Stomach (tissue), 9 donors: ENCODE results near the gene PNMA1. TPM values are rescaled to one million over a fixed set of nuclear protein-coding genes. Genes with fewer than 3 reads are reported as not detected.

Experiments
- DNase-seq, 2 donors: peaks; one replicate each; pipeline versions ENCODE4 v3.0.0 to v3.0.0-alpha.2; 2013 to 2019
- H3K27ac ChIP-seq, 5 donors: fragments of 200-600 bp in 4 of 5; sonication (generic) in 4 of 5; one replicate each; pipeline ENCODE4 v1.5.1; 2013 to 2019; ENCODE audit warnings: mild to moderate bottlenecking in 1 of 5, moderate library complexity in 1 of 5
- H3K27me3 ChIP-seq, 3 donors: fragments of 200-600 bp; sonication (generic); one replicate each; pipeline ENCODE4 v1.5.1; 2017 to 2019; ENCODE audit warnings: mixed run types in 1 of 3
- H3K36me3 ChIP-seq, 4 donors: fragments of 200-600 bp; sonication (generic); 1 replicate in 3 of 4; 2 replicates in 1 of 4; pipeline ENCODE4 v1.5.1; 2016 to 2019
- H3K4me1 ChIP-seq, 4 donors: fragments of 200-600 bp; sonication (generic); one replicate each; pipeline ENCODE4 v1.5.1; 2016 to 2019
- H3K4me3 ChIP-seq, 4 donors: fragments of 200-600 bp; sonication (generic) in 3 of 4; one replicate each; pipeline ENCODE4 v1.5.1; 2016 to 2019; ENCODE audit warnings: mild to moderate bottlenecking in 1 of 4
- H3K9me3 ChIP-seq, 4 donors: fragments of 200-600 bp; sonication (generic); one replicate each; pipeline ENCODE4 v1.5.1; 2016 to 2019
- EP300 ChIP-seq: sonication (generic); formaldehyde crosslinking; IDR thresholded peaks from one replicate; pipeline ENCODE4 v1.6.1; 2017; ENCODE audit warnings: antibody characterized with exemption
- POLR2A ChIP-seq, 4 donors: fragments of 450-650 bp; IDR thresholded peaks; one replicate each; pipeline ENCODE4 v1.6.1; 2016; ENCODE audit warnings: antibody characterized with exemption in 4 of 4, control low read depth in 2 of 4, mild to moderate bottlenecking in 1 of 4, moderate library complexity in 1 of 4
- POLR2AphosphoS5 ChIP-seq, 3 donors: sonication (generic); formaldehyde crosslinking; IDR thresholded peaks; one replicate each; pipeline ENCODE4 v1.6.1; 2016; ENCODE audit warnings: antibody characterized with exemption in 3 of 3
- WGBS, 5 donors: extraction: QIAGEN DNeasy Blood & Tissue Kit in 3 of 5; methylation state at CpG; one replicate each; pipeline versions ENCODE4 v1.1.5 to v1.1.7; 2013 to 2018; 5-methylcytosine and 5-hydroxymethylcytosine counted together
- intact Hi-C: fragments of 100-400 bp; cut with DNase I; formaldehyde crosslinking; loops from one replicate; pipeline ENCODE4 v1.15.1; 2023; ENCODE audit warnings: low total_unique reads
- polyA plus RNA-seq, 3 donors: library from polyadenylated mRNA; stranded (reverse); fragments of 200-250 nt; gene quantifications; one replicate each; pipeline ENCODE4 v1.2.3, GENCODE V29; 2013
- total RNA-seq, 5 donors: library from RNA; depleted of rRNA; stranded (reverse); fragments of >200 nt; gene quantifications; one replicate each; pipeline versions ENCODE4 v1.1.0 to v1.2.3, GENCODE V29; 2014 to 2016
- TF ChIP-seq, protein P1 (sequence below), 7 experiments: fragments of 450-650 bp in 4 of 7; fragments of 200-600 bp in 3 of 7; sonication (generic) in 3 of 7; IDR thresholded peaks; one replicate each; pipeline ENCODE4 v1.5.1; 2016 to 2019; ENCODE audit warnings: antibody characterized with exemption in 7 of 7, control low read depth in 2 of 7, mild to moderate bottlenecking in 1 of 7
- donor health status: healthy with polysubstance abuse.
- donor health status: Bipolar disorder and iron deficiency.
- donor health status: healthy.

PNMA1 gene
- total and polyA plus RNA-seq, 8 donors = 13.9 to 42.3 (median 18.3) TPM

DNA sequence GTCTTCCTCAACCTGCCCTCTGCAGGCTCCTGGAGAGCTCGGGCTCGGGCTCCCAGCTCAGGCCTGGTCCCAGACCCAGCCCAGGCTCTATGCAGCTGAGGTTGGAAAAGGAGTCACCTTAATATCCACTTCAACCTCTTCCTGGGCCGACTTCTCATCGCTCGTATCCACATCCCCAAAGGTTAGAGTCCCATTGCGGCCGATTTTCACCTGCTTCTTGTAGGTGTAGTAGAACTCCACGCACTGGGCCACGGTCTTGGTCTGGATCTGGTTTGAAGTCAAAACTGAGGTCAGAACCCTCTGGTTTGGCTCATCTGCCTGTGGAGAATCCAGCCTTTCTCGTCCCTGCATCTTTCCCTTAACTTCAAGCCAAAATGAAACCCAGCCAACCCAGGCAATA is 8.4 kb upstream of the PNMA1 start:
- Histone ChIP-seq H3K27ac (peak overlapping the region in 4 of 5 donors; percentile 75 to 93 (median 88)), H3K36me3 (peaks cover 80 to 94% (median 92%) of the 10 kb centered on the region in 4 donors), H3K4me3 (no peak overlapping the region), H3K27me3 (no peaks in the 10 kb centered on the region), H3K4me1 (peaks cover 43 to 66% (median 62%) of the 10 kb centered on the region in 4 donors), H3K9me3 (no peaks in the 10 kb centered on the region)
- 86 to 93% (median 91%) methylated on average over 10 of the region's 10 CpGs for WGBS, 5 donors
- intact Hi-C loops = no loop called here
- TF ChIP-seq EP300 = no peak
- TF ChIP-seq, protein P1, sequence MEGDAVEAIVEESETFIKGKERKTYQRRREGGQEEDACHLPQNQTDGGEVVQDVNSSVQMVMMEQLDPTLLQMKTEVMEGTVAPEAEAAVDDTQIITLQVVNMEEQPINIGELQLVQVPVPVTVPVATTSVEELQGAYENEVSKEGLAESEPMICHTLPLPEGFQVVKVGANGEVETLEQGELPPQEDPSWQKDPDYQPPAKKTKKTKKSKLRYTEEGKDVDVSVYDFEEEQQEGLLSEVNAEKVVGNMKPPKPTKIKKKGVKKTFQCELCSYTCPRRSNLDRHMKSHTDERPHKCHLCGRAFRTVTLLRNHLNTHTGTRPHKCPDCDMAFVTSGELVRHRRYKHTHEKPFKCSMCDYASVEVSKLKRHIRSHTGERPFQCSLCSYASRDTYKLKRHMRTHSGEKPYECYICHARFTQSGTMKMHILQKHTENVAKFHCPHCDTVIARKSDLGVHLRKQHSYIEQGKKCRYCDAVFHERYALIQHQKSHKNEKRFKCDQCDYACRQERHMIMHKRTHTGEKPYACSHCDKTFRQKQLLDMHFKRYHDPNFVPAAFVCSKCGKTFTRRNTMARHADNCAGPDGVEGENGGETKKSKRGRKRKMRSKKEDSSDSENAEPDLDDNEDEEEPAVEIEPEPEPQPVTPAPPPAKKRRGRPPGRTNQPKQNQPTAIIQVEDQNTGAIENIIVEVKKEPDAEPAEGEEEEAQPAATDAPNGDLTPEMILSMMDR (IDR thresholded peaks at IDR 0.05) = no peak
- TF ChIP-seq POLR2AphosphoS5 (IDR thresholded peaks at IDR 0.05) = no peak
- no peak for TF ChIP-seq POLR2A (IDR thresholded peaks at IDR 0.05)
- no peak for DNase-seq

DNA sequence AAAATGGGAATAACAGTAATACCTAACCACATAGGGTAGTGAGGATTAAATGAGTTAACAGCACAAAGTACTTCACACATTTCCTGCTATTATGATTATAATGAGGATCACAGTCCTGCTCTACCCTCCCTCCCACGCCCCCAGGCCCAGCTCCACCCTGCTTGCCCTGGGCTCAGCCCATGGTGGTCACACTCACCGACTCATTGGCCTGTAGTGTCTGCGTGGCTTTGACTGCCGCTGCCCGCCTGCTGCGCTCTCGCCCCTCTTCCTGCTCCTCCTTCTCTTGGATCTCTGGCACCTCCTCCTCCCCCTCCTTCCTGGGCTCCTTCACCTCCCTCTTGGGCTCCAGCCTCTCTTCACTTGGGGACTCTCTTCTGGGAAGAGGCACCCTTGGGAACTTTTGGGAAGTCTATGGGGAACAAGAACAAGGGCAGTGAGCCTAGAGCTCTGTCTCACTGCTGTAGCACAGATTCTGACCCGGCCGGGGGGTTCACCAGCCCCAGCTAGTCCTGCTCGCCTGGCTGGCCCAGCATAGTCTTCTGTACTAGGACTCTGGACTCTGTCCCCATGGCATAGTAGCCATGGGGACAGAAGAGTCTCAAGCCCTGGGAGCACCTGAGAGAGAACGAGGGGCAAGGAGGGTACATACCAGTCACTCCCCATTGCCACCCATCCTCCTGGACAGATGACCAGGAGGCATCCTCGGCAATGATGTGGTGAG is 7.1 kb upstream of the PNMA1 start:
- 85 to 90% (median 87%) methylated on average over 12 of the region's 12 CpGs for WGBS, 5 donors
- Histone ChIP-seq H3K27me3 (no peaks in the 10 kb centered on the region), H3K27ac (peak overlapping the region in 4 of 5 donors; percentile 22 to 89 (median 62)), H3K36me3 (peaks cover 71 to 92% (median 87%) of the 10 kb centered on the region in 4 donors), H3K4me1 (peaks cover 37 to 62% (median 56%) of the 10 kb centered on the region in 4 donors), H3K4me3 (no peak overlapping the region), H3K9me3 (no peaks in the 10 kb centered on the region)
- intact Hi-C loops = no loop called here
- TF ChIP-seq POLR2A (IDR thresholded peaks at IDR 0.05) = no peak
- TF ChIP-seq POLR2AphosphoS5 (IDR thresholded peaks at IDR 0.05) = no peak
- TF ChIP-seq, protein P1 (IDR thresholded peaks at IDR 0.05) = no peak
- no peak for TF ChIP-seq EP300
- DNase-seq = no peak

DNA sequence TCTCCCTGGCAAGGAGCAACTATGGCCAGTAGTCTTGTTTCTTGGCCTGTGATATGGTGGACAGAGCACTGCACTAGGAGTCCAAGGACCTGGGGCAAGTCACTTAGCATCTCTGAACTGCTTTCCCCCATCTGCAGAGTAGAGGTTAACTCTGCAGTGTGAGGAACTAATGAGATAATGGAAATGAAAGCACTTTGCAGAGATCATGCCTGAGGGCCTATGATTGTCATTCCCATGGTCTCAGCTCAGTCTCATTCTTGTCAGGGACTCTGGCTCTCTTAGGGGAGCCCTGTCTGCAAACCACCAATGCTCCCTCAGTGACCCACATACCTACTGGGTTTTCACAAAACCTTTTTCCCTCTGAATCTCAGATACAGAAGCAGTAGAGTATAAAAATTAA is 6.5 kb upstream of the PNMA1 start:
- Histone ChIP-seq H3K9me3 (no peaks in the 10 kb centered on the region), H3K36me3 (peaks cover 71 to 92% (median 87%) of the 10 kb centered on the region in 4 donors), H3K4me1 (peaks cover 30 to 62% (median 50%) of the 10 kb centered on the region in 4 donors), H3K4me3 (no peak overlapping the region), H3K27ac (peak overlapping the region in 3 of 5 donors; percentile 42 to 89 (median 83)), H3K27me3 (no peaks in the 10 kb centered on the region)
- no peak for TF ChIP-seq EP300
- TF ChIP-seq, protein P1 (IDR thresholded peaks at IDR 0.05) = no peak
- no peak for TF ChIP-seq POLR2A (IDR thresholded peaks at IDR 0.05)
- no peak for TF ChIP-seq POLR2AphosphoS5 (IDR thresholded peaks at IDR 0.05)
- no peak for DNase-seq
- intact Hi-C loops = no loop called here

DNA sequence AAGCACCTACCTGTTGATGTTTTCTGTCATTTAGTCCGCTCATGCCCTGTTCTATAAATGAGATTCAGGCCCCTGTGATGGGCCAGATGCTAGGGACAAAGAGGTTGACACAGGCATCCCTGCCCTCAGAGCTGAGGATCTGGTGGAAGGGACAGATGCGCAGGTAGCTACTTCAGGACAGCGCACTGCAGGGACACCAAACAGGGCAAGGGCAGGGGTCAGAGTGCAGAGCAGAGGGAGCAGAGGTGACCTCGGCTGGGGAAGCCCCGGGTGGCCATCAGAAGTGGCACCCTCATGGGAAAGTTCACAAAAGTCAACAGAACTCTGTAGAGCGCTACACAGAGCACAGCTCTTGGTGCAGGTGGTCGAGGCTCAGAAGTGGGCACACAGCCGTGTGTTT is 5.6 kb upstream of the PNMA1 start:
- DNase-seq = peak in 1 of 2 donors; percentile 12
- intact Hi-C loops = no loop called here
- Histone ChIP-seq H3K27me3 (no peaks in the 10 kb centered on the region), H3K4me1 (peaks cover 23 to 58% (median 43%) of the 10 kb centered on the region in 4 donors), H3K9me3 (no peaks in the 10 kb centered on the region), H3K36me3 (peaks cover 64 to 87% (median 82%) of the 10 kb centered on the region in 4 donors), H3K27ac (peak overlapping the region in 4 of 5 donors; percentile 54 to 89 (median 80)), H3K4me3 (no peak overlapping the region)
- no peak for TF ChIP-seq EP300
- TF ChIP-seq POLR2AphosphoS5 (IDR thresholded peaks at IDR 0.05) = no peak
- WGBS, 5 donors = 84 to 89% (median 85%) methylated on average over 8 of the region's 8 CpGs

DNA sequence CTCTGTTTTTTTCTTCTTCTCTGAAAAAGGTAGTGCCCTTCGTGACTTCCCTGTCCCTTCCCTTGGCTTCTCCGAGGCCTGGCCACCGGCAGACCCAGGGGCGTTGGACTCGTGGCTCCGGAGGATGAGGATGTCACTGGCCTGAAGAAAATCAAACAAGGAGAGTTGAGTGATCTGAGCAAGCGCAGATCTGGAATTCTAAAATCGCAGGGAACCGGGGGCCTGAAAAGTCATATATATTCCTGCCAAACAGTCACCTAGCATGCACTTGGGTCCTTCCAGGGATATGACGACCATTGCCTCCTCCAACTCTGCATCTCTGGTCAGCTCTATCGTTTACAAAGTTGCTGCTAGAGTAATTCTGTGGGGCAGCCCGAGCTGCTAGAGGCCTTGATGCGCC is 5.2 kb upstream of the PNMA1 start:
- peak overlapping the region in 4 of 5 donors; percentile 54 to 89 (median 80) for H3K27ac ChIP-seq
- peaks cover 64 to 84% (median 79%) of the 10 kb centered on the region in 4 donors for H3K36me3 ChIP-seq
- no peak for TF ChIP-seq EP300
- TF ChIP-seq POLR2AphosphoS5 (IDR thresholded peaks at IDR 0.05) = no peak
- no peak for TF ChIP-seq POLR2A (IDR thresholded peaks at IDR 0.05)
- TF ChIP-seq, protein P1 (IDR thresholded peaks at IDR 0.05) = no peak
- no peak overlapping the region for H3K4me3 ChIP-seq
- DNase-seq = peak in 1 of 2 donors; percentile 20
- H3K27me3 ChIP-seq = no peaks in the 10 kb centered on the region
- H3K4me1 ChIP-seq = peaks cover 23 to 58% (median 43%) of the 10 kb centered on the region in 4 donors
- 84 to 91% (median 89%) methylated on average over 13 of the region's 13 CpGs for WGBS, 5 donors
- intact Hi-C loops = no loop called here
- H3K9me3 ChIP-seq = no peaks in the 10 kb centered on the region
